Myocyte (in vitro differentiated cells): ENCODE data around the gene CEP112. TPM values are rescaled to one million over a fixed set of nuclear protein-coding genes. Genes with fewer than 3 reads are reported as not detected.

ENCODE experiments used
- DNase-seq: peaks from one replicate; pipeline ENCODE4 v3.0.0-alpha.2; 2012; ENCODE audit warnings: low read depth
- total RNA-seq: library from RNA; depleted of rRNA; stranded (reverse); fragments of >200 nt; gene quantifications from 2 replicates; pipeline ENCODE4 v1.2.3, GENCODE V29; 2014

CEP112 gene
- total RNA-seq, 1 donor from 2014 or later = 35.3 TPM

DNA sequence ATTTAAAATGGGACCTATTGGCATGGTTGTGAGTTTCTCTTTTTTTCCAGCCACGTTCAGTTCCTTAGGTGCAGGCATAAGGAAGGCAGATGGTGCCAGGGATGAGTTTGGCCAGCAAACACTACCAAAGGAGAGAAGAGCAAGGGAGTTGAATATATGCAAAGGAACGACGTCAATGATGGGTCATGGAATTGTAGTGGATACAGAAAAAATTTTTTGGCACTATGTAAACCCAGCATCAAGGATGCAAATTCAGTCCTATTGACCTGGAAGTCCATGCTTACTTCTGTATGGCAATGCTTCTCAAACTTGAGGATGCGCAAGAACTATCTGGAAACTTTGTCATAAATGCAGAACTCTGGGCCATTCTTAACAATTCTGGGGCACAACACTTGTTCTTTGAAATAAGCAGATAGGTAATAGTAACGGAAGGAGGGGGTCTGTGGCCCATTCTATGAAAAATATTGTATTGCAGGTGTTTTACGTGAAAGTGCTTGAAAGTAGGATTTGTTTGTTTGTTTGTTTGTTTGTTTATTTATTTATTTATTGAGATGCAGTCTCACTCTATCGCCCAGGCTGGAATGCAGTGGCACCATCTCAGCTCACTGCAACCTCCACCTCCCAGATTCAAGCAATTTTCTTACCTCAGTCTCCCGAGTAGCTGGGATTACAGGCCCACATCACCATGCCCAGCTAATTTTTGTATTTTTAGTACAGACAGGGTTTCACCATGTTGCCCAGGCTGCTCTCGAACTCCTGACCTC lies 19.3 kb upstream of the CEP112 start:
- DNase-seq = no peak

DNA sequence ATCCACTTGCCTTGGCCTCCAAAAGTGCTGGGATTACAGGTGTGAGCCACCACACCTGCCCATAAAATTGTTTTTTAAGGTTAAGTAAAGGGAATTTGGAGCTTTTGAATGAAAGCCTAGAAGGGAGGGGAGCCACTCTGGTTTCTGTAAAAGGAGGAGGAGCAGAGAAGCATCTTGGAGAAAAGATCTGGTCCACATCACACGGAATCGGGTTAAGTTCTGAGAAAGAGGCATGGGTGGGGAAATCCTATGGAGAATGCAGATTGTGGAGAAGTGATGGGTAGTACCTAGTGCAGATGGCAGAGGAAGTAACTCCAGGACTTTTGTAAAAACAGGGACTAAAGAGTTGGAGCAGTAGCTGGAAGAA lies 18.3 kb upstream of the CEP112 start:
- no peak for DNase-seq

DNA sequence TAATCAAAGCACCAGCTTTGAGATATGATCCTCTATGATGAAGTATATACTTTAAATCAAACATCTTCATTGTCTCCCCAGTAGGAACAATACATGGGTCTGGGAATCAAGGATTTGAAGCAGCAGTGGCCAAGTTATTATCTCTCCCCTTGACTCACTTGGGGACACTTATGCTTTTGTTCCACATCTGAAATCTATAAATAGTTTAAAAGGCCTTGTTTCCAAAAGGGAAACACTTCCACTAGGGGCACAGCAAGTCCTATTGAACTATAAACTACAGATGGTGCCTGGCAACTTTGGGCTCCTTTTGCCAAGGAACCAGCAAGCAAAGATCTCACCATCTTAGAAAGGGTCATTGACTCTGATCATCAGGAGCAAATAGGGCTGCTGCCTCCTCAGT lies 16.0 kb upstream of the CEP112 start:
- peak; percentile 18 for DNase-seq

DNA sequence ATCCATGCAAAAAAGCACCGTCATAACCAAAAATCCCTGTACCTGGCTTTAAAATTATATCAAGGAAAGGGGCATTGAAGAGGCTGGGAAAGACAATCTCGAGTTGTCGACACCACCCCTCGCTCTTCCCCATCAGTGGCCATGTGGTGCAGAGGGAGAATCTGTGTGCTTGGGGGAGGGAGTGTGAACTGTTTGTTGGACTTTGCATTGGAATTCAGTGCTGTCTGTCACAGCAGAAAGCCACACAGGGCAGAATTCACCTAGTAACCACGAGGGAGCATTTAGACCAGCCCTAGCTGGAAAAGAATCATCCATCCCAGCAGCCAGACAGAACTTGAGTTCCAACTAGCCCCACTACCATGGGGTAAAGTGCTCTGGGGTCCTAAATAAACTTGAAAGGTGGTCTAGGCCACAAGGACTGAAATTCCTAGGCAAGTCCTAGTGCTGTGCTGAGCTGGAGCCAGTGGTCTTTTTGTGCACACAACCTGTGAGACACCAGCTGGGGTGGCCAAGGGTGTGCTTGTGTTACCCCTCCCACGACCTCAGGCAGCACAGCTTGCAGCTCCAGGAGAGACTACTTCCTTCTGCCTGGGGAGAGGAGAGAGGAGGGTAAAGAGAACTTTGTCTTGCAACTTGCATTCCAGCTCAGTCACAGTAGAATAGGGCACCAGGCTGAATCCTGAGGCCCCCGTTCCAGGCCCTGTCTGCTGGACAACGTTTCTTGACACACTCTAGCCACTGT lies 11.5 kb upstream of the CEP112 start:
- no peak for DNase-seq

DNA sequence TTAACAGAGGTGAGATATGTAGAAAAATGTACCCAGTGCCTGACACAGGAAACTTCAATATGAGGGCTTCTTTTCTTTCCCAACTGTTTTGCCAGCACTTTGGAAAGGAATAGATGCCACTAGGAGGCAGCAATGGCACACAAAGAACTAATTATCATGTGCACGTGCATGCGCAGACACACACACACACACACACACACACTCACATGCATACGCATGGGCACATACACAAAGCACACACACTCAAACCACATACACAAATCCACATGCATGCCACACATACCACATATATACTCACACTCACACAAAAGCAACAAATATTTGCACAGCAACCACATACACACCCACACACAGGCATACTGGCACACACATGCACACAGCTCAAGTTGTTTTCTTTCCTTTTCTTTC lies 8.8 kb upstream of the CEP112 start:
- DNase-seq = peak; percentile 73

DNA sequence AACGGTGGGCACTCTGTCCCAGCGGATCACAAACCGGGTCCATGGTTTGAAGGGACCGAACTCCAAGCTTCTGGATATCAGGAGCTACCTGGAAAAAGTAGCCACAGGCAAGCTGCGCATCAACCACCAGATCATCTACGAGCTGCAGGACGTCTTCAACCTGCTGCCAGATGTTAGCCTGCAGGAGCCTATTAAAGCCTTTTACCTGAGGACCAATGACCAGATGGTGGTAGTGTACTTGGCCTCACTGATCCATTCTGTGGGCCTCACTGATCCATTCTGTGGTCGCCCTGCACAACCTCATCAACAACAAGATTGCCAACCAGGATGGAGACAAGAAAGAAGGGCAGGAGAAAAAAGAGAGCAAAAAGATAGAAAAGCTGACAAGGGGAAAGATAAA lies 6.3 kb upstream of the CEP112 start:
- DNase-seq = no peak

DNA sequence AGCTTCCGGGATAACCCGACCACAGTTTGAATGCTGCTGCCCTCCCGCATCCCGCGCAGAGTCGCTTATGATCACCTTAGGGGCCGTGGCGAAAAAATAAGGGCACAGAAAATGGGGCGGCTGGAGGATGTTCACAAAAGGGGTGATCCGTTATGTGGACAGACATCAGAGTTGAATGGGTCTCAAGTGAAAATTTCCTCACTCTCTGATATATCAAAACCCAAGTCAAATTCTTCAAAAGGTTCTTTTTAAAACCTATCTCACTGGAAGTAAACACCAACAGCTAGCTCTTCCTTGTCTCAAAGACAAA lies 400 bp upstream of the CEP112 start:
- no peak for DNase-seq

DNA sequence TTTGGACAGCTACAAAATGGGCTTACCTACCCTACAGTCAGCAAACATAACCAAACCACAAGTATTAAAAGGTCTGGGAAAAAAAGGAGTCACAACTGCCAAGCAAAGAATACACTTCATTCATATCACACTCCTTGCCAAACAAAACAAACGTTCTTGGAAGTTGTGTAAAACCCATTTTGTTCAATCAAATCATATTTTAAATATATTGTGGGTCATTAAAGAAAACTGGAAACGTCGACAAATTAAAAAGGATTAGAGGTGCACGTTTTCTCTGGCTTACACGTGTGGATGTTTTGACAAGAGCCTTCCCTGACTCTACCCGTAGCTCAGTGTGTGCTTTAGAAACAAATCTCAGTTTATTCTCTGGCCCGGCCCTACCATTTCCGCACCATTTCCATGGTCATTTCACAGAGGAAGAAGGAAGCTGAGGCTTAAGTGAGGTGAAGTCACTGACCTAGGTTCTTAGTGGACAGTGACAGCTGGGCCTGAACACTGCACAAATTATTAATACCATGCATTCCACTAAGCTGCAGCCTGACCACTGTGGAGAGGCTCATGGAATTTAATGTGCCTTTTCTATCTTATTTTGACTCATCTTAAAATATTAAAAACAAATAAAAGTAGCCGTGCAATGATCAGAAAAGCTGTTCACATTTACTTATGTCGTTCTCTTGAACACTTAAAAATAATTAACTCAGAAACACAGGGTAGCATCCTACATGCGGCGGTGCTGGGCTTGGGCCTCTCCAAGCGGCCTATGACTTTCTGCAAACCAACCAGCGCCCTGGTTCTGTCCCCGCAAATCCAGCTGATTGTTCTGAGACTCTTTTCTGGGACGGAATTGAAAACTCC lies 968 bp downstream of the CEP112 start:
- DNase-seq = peak; percentile 92

DNA sequence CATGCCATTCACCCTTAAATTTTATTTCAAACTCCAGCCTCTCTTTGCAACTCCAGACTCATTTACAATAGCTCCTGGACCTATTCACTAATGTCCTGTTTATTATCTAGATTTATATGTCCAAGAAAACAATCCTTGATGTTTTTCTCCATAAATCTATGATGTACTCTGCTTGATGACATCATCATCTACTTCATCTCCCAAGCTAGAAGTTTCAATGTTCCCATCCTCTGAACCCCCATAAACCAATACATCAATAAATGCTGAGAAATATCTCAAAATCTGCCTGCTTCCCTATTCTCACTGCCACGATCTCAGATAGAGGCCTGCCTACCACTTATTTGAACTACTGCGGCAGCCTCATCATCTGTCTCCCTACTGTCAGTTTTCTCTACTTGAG lies 4.2 kb downstream of the CEP112 start:
- DNase-seq = no peak

DNA sequence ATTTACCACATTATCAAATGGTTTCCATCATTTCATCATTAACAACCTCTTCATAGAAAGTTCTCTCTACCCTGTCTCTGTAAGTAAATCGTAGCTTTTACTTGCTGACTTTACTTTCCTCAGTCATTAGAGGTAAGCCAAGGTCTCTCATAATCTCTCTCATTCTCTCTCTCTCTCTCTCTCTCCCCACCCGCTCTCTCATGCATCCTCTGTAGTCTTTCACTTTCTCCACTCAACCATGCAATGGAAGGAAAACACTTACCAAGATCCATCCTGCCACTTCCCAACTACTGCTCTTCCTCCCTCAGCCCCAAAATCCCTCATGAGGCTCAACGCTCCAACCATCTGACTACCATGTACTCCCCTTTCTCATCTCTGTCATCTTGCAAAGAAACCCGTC lies 6.1 kb downstream of the CEP112 start:
- no peak for DNase-seq

DNA sequence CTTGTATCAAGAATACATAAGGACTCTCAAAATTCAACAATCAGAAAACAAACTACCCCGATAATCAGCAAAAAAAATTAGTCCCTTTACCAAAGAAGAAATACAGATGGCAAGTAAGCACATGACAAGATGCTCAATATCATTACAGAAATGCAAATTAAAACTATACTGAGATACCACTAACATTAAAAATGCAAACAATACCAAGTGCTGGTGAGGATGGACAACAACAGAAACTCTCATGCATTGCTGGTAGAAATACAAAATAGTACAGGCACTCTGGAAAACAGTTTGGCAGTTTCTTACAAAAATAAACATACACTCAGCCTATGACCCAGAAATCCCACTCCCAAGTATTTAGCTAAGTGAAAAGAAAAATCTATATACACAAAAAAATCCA lies 7.5 kb downstream of the CEP112 start:
- no peak for DNase-seq

DNA sequence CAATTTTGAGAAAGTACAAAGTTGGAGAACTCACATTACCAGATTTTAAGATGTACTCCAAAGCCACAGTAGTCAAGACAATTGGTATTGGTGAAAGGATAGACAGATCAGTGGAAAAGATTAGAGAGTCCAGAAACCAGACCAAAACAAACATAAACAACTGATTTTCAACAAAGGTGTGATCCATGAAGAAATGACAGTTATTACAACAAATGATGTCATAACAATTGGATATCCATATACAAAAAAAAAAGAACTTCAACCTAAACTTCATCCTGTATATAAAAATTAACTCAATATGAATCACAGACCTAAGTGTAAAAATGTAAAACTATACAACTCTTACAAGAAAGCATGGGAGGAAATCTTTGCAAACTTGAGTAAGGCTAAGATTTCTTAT lies 8.4 kb downstream of the CEP112 start:
- no peak for DNase-seq

DNA sequence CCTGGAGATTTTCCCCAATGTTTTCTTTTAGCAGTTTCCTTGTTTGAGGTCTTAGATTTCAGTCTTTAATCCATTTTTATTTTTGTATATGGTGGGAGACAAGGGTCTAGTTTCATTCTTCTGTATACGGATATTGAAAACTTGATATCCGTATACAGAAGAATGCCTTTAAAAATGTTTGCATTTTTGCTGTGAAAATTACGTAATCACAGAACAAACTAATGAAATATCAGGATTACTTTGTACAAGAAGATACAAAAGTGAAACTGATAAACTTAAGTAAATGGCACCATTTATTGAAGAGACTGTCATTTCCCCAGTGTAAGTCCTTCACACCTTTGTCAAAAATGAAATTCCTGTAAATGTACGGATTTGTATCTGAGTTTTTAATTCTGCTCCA lies 13.3 kb downstream of the CEP112 start:
- no peak for DNase-seq

DNA sequence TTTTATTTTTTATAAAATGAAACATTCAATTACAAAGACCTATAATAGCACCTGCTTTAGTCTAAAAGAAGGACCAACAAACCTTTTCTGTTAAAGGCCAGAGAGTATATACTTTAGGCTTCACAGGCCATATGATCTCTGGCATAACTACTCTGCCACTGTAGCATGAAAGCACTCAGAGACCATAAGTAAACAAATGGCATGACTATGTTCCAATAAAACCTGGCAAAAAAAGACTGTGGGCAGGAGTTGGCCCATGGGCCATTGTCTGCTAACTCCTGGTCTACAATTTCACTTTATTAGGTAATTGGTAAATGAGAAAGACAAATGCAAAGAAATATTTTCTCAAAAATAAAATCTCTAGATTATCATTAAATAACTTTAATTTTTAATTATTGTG lies 14.9 kb downstream of the CEP112 start:
- no peak for DNase-seq

DNA sequence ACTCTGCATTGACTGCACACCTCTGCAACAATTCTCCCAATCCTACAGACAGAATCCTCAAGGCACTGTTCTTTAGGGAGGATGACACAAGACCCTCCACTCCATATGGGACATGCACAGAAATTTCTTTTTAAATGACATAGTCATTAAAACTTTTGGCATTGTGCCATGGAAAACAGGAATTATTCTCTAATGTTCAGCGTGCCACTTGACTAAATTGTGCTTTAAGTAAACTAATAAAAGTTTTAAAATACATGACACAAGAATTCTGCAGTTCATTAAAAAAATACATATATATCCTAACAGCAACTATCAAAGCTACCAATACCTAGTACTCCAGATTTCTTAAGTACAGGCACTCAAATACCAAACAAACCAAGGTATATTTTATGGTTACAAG lies 16.0 kb downstream of the CEP112 start:
- no peak for DNase-seq

DNA sequence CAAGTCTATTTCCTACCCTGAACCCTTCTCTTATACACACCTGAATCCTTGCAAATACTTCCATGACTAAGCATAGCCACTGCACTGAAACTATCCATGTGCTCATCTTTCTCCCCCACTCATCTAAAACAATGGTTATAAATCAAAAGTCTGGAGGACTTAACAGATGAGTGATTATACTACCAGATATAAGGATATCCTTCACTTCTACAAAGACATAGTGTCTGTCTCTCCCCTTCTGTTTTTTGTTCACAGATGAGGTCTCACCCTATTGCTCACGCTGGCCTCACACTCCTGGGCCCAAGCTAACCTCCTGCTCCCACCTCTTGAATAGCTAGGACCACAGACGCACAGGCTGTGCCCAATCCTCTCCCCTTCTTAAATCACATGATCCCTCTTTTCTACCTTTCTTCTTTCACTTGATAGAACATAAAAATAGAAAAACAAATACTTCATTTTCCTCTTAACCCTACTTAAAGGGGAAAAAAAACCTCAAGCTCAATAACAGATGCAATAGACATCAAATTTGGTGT lies 19.2 kb downstream of the CEP112 start:
- no peak for DNase-seq

DNA sequence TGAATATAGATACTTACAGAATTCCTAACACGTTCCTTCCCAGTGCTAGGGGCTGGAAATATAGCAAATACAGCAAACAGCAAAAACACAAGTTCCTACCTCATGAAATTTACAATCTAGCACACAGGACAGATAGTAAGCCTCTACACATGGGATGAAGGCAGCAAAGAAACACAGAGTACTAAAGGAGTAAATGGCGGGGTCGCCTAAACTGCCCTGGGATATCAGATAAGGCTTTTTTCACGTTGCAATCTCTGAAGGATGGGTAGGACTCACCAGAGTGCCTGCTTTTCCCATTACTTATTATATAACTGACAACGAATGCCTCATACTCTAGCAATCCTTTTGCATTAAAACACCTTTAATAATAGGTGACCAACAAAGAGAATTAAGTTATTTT lies 19.8 kb downstream of the CEP112 start:
- DNase-seq = no peak

DNA sequence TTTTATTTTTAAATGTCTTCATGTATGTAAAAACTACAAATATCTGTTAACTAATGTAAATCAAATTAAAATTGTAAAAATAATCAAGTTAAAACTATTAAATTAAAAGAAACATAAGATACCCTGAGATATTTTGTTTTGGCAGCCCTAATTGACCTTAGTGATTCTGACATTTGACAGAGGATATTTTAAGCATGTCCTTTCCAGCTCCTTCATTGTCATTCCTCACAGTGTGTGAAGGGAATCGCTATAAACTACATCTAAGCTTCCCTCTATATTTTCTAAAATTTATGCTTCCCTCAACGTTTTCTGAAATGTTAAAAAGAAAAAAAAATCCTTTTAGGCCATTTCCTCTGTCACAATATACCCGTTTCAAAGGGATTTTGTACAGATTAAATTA lies 20.2 kb downstream of the CEP112 start:
- no peak for DNase-seq

DNA sequence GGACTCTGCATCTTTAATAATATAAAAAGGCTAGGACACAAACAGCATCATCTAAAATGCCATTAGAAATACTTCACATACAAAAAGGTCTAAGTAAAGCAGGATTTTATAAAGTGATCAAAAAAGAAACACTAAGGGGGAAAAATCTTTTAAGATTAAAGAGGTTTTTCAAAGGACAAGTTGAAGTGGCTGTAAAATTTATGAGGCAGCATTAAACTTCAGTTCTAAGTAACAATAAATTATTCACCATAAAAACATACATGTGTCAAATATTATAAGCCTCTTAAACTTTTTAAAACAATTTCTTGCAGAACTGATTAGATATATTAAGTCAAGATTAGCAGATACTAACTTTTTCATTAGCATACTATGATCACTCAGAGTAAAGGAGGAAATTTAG lies 20.8 kb downstream of the CEP112 start:
- DNase-seq = no peak

DNA sequence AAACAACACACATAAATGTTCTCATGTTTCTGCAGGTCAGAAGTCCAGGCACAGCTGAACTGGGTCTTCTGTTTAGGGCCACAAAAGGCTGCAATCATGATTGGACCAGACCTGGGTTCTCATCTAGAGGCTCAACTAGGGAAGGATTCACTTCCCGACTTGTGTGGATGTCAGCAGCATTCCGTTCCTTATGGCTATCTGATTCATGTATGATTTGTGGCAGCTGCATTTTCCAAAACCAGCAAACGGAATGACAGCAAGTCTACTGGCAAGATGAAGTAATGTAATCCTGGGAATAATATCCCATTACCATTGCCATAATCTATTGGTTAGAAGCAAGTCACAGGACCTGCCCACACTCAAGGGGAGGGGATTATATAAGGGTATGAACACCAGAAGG lies 22.1 kb downstream of the CEP112 start:
- peak; percentile 31 for DNase-seq

DNA sequence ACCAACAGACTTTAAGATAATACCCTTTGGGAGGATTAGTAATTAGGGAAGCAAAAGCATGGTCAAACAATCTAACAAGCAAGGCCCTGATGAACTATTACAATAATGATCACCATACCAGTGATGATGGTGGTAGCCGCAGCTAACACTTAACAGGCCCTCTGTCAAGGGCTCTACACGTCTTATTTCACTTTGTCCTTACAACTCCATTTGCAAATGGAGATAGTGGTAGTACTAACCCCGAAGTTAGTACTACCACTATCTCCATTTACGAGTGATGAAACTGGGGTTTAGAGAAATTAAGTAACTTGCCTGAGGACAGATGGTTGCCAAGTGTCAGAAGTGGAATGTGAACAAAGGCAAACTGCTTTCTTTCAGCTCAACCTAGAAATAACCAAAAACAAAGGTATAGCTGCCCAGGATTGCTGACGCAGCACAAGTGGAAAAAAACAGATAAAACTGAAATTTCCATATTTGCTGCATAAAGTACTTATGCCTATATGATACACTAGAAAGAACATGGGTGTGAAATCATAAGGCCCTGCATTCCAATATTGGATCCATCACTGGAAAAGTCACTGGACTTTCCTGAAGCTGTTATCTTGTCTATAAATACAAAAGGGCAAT lies 24.6 kb downstream of the CEP112 start:
- no peak for DNase-seq
